GM18507 (cell line): ENCODE results near the gene GRID1.

Source experiments
- DNase-seq: peaks from one replicate; pipeline ENCODE4 v3.0.0; 2011; ENCODE audit warnings: low read depth; ENCODE audit not compliant: insufficient read length; ENCODE audit errors: extremely low spot score
- FAIRE-seq: peaks from 2 replicates; lab custom pipeline; 2011; peaks lifted over from hg19 to GRCh38; lab: Jason Lieb, UNC

The GRID1 gene

DNA sequence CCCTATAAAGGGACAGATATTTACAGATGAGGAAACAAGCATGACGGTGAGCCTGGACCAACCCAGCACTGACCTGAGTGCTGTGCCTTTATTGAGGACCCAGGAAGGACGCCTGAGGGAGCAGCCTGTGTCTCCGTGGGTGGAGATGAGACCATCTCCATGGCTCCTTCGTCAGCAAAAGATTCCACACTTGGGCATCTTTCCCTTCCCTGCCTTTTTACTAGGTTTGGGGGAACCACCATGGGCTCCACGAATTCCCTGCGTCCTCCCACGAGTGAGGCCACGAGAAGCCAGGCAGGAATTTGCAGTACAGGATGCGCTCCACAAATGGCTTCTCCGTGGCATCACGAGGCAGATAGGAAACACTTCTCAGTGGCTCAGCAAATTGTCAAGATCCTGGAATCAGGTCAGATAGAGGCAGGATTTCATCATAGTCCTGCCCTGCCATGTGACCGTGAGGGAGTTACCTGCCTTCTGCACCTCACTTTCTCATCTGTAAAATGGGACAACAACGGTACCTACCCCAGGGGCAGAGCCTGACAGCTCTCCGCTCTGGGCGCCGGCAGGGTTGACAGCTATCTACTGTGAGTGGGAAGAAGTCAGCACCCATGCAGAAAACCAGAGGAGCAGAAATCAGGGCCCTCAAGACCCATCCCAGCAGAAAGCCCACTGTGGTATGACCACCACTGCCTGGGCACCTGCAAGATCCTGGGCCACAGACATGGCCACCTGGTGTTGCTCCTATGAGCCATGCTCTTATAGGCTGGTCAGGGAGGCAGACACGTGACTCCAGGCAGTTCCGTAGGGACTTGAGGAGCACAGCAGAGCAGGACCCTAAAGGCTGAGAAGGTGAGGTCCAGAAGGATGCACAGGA, 80.1 kb downstream of the GRID1 start:
- FAIRE-seq (no peak), DNase-seq (no peak)

DNA sequence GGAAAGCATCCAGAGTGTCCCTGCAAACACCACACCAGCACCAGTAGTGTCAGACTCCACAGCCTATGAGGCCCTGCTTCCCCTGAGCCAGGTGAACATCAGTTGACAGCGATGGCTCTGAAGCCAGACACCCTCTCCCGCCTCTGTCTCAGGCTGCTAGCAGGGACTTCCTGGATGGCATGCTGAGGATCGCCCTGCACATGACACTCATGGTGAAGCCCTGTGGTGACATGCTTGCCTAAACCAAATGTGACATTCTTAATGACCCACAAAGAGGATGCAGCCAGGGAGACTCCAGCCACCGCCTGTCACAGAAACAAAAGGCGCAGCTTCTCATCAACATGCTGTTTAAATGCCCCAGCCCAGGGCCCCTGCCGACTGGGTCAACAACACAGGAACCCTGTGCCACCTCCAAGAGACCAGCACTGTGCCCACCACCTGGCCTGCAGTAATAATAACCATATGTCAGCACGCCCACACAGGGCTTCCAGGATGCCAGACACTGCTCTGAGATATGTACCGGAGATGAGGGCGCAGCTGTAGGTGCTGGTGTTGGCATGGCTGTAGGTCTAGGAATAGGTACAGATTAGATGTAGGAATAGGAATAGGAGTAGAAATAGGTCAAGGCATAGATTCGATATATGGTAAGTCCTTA, 81.3 kb downstream of the GRID1 start:
- DNase-seq (no peak), FAIRE-seq (no peak)

DNA sequence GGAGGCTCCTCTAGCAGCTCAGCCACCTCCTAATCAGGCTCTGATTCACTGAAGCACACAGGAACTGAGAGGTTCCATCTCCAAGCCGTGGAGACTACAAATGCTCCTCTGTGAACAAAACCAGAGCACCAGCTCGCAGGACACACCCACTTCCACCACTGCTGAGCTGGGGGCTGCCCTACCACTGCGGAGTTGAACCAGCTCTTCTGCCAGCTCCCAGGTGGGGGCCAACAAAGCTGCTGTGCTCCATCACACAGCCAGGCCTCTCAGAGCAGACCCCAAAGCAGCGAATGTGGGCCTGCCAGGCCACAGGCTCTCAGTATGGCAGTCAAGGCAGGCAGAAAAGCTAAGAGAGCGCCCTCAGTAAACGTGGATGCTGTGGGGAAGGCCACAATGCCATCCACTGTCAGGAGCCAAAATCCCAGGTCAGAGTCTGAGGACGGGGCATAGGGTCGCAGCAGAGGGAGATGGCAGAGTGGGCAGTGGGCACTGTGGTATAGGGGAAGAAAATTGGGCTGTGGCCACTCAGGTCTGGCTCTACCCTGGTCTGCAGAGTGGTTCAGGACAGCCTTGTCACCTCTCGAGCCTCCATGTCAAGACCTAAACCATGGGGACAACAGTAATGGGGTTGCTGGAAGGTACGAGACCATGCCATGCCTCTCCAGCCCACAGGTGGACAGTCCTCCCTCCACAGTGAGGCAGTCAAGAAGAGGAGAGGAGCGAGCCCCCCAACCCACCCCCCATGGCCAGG, 82.1 kb downstream of the GRID1 start:
- DNase-seq (no peak), FAIRE-seq (no peak)

DNA sequence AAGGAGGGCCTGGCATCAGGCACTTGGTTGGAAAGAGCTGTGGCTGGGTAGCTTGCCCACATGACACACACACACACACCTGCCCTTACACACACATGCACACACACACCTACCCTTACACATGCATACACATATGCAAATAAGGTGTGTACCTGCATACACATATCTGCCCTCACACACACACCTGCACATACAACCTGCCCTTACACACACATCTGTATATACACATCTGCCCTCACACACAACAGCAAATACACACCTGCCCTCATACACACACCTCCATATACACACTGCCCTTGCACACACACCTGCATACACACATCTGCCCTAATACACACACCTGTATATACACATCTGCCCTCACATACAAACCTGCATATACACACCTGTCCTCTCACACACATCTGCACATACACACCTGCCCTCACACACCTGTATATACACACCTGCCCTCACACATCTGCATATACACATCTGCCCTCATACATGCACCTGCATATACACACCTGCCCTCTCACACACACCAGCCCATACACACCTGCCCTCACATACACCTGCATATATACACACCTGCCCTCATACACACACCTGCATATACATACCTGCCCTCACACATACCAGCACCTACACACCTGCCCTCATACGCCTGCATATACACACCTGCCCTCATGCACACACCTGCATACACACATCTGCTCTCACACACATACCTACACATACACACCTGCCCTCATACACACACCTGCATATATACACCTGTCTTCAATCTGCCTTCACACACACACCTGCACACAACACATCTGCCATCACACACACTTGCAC, 82.9 kb downstream of the GRID1 start:
- DNase-seq (no peak), FAIRE-seq (no peak)

DNA sequence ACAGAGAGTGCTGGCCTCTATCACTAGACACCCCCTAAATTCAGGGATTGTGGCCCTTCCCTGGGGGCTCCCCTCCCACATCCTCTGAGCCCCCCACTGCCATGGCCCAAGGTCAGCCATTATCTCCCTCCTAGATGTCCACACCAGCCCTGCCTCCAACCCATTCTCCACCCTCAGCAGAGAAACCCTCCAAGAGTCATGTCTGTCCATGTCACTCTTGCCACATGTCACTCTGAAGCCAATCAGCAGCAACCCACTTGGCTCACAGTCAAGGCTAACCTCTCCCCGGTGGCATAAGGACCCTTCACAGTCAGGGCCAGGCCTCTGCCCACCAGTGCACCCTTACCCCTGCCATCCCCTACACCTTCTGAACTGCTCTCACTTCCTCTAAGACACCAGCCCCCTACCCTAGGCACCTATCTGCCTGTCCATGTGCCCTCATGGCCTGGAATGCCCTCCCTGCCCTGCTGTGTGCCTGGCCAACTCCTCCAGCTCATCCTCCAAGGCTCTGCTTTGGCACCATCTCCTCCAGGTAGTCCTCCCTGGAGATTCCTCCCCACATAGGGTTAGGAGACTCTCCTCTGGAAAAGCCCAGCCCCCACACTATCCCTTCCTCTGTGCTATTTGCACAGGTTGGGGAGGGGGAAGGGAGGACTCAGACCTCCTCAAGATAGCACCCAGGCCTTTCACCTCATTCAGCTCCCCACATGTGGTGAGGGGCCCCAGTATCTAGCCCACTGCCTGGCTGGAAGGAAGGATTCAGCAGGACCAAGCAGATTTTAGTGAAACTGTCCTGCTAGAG, 83.7 kb downstream of the GRID1 start:
- DNase-seq, result no peak

DNA sequence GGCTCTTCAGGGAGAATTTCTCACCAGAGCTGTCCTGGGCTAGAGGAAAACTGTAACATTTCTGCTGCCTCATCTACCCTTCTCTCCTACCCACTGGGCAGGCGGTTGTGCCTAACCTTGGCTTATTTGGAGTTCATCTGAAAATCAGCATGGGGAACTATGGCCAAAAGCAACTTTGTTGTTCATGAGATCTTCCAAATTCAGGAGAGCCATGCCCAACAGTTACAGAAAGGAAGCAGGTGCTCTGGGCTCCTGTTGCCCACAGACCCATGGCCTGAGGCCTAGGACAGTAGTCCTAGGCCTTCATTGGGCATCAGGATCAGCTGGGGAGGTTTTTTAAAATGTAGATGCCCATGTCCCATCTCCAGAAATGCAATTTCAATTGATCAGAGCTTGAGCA, 85.2 kb downstream of the GRID1 start:
- DNase-seq (no peak), FAIRE-seq (no peak)

More for the DNA sequence above, 83.7 kb downstream of the GRID1 start:
- FAIRE-seq, result no peak

- FAIRE-seq, result no peak
- no peak for DNase-seq
Observed at GRCh38 chr10:86269332-86269731, 97.3 kb downstream of the GRID1 start.

DNA sequence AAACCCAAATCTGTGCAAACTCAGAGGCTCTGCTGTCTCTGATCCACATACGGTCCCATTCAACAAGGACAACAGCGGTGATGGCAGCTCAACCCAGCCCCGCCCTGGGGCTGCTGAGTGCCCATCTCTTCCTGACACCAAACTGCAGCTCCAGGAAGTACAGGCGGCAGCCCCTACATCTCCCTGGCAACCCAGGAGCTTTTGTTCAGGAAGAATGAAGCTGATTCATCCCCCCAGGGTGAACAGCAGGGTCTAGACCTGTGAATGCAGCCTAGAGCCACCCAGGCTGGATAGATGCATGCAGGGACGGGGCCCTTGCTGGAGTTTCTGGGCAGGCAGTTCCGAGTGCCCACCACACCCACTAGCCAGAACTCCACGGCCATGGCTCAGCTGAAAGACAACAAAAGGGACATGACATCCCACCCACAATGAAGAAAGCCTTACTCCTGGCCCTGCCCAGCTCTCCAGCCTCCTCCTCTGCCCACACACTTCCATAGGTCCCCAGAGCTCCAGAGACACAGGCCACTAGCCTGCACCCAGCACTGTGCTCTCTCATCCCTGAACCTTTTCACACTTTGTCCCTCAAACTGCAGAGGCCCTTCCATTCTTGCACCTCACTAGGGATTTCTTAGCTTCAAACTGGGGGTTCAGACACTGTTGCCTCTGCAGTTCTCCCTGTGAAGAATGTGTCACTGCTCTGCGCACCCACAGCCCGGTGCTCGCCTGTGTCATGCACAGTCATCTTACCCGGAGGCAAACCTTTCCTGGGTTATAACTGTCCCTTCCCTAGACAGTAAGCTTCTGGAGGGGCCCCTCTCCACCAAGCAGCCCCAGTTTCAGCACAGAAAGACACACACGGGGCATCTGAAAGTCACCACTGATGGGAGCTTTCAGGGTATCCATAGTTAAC, 99.1 kb downstream of the GRID1 start:
- FAIRE-seq (no peak), DNase-seq (no peak)

DNA sequence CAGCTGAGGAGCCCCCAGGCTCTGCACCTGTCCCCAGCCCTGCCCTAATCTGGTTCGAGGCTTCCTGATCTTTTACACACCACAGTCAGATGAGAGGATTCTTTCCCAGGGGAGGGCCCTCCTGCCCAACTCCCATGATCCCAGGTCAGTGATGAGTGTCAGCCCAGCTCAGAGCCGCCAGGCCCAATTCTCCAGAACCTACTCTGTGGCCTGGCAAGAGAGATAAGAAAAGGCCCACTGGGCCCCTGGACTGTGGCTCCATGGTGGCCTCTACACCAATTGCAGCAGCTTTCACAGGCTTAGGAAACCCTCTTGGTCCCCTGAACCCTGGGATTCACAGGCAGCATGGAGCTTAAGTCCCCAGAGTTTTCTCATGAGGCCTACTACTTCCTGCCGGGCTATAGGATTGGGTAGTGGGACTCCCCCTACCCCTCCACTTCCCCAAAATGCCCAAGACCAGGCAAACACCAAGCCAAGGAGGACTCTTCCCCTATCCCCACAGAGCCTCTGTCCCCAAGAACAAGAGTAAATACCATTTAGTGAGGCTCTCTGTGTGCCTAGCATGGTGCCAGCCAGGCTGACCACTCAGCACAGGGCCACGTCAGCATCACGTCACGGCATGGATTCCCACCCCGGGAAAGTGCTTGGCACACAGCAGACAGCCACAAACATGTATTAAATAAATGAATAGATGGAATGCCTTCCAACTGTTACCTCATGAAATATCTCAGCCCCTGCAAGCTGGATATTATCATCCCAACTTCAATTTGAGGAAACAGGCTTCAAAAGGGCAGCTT, 100.0 kb downstream of the GRID1 start:
- DNase-seq, result no peak
- no peak for FAIRE-seq

- FAIRE-seq, result no peak
- DNase-seq, result no peak
Observed at GRCh38 chr10:86265895-86266259, 100.7 kb downstream of the GRID1 start.

DNA sequence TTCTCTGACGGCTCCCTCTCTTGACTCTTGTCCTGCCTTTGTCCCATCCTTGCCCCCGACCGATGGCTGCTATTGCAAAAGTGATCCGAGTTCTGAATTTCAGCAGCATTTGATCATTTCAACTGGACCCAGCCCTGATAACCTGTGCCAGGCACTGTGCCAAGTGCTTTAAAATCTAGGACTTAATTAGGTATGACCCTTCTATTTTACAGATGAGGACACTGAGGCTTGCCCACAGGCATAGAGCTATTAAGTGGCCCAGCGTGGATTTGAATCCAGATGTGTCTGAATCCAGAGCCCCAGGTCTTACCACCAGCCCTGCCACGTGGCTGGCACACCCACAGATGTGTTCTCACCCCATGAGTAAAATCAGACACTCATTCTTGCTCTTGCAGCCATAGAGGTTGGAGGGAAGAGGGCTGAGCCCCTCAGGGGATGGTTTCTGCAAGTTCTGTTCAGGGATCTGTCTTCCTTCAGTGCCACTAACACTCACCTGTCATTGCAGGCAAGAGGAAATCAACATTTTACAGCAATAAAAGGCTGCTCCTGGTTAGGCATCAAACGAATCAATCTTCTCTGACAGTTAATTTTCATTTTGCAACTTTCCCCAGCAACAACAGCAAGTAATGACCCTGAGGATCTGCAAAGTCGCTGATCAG, 101.2 kb downstream of the GRID1 start:
- no peak for DNase-seq
- FAIRE-seq, result no peak

- no peak for FAIRE-seq
- no peak for DNase-seq
Observed at GRCh38 chr10:86264481-86265231, 101.9 kb downstream of the GRID1 start.

DNA sequence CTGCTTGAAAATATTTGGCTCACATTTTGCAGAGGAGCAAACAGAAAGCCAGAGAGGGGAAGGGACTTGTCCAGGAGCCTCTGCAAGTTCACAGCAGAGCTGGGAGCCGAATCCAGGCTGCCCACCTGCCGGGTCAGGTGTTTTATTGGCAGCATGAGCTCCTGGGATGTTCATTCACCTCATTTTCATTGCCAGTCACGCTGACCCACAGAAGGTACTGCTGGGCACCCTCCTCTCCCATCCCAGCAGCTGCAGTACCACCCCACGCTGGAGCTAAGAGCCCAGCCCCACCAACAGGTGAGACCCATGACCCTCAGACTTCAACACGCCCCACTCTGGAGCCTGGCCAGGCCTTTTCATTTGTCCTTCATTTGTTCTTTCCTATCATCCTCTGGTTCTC, 102.7 kb downstream of the GRID1 start:
- DNase-seq (no peak), FAIRE-seq (no peak)

GRCh38 chr10:86263209-86263608, 103.4 kb downstream of the GRID1 start:
- FAIRE-seq (no peak), DNase-seq (no peak)

GRCh38 chr10:86262688-86263181, 103.9 kb downstream of the GRID1 start:
- DNase-seq (no peak), FAIRE-seq (no peak)
